GM19328 (cell line): ENCODE measurements around the gene GLS.
"Not testable (repeated sequence)": the region's sequence is repeated elsewhere in the genome, so short reads cannot be mapped to it uniquely, and the experiment has no call there.

Experiments
- ATAC-seq: cut with Tn5 transposase; IDR thresholded peaks from one replicate; pipeline ENCODE4 v1.9.1; 2021; ENCODE audit warnings: mild to moderate bottlenecking, moderate library complexity; ENCODE audit not compliant: unreplicated experiment

The GLS gene

DNA sequence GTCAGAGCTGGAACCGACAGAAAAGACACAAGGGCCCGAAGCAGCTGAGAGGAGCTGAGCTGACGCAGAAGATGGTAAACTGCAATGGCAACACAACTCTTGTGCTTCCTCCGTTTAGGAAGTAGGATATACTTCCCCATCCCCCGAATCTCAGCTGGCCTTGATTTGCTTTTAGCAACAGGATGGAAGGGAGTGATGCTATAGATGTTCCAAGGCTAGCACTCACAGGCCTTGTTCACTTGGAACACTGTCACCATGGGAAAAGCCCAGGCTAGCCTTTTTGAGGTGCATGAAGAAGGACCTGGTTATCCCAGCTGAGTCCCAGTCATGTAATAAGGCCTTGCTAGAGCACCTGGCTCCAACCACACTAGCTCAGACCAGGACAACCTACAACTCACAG, 107.3 kb downstream of the GLS start:
- ATAC-seq = no peak

DNA sequence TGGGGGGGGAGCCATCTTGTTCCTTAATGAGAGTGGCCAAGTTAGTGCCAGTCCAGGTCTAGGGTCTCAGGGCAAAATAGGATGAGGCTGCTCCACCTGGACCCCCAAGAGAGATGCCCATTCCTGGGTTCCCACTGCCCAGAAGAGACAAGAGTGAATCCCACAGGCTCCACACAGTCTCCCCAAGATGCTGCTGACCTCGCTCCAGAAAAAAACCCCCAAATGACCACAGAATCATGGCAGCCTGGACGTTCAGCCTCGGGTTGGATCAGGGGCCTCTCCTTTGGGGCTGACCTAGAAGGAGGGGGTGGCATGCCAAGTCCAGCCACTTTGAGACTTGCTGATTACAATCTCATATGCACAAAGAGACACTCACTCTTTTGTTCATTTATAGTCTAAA, 108.3 kb downstream of the GLS start:
- no peak for ATAC-seq

DNA sequence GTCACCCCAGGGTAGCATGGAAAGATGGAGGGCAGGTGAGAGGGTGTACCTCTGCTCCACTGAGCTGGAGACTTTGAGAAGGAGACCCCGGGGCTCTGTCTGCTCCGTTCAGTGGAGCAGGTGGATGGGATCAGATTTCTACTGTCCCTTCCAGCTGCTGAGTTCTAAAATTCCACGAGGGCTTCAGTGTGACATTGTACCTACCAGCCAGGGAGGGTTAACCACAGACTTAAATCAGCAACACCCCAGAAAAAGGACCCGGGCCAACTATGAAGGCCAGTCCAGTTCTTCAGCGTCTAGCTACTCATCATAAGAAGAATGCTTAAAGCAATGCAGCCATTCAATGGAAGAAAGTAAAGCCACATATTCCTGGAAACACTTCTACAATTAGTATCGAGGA, 109.5 kb downstream of the GLS start:
- ATAC-seq = no peak

DNA sequence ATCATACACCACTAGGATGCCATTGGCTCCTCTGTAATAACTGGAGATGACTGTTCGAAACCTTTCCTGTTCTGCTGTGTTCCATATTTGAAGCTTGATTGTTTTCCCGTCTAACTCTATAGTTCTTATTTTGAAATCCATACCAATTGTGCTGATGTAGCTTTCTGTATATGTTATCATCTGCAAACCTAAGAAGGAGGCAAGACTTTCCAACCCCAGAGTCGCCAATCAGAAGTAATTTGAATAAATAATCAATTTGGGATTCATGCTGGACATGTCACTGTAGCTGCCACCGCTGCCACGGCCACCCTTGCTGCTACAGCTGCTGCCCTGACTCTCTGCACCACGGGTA, 112.6 kb downstream of the GLS start:
- no peak for ATAC-seq

DNA sequence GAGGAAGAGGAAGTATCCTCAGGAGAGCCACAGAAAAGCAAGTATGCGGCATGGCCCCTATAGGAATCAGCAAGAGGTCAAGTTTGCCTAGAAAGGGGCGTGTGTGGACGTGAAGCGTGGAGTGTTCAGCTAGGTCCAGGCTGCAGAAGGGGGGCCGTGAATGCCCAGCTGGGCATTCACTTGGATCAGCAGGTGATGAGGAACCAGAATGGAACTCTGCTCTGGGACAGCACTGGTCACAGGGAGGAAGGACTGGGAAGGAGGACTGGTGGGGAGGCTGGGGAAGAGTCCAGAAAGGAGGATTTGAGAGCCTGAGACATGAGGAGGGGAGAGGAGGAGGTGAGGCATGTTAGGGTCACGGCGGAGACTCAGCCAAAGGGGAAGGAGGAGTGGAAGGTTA, 113.5 kb downstream of the GLS start:
- ATAC-seq = no peak

DNA sequence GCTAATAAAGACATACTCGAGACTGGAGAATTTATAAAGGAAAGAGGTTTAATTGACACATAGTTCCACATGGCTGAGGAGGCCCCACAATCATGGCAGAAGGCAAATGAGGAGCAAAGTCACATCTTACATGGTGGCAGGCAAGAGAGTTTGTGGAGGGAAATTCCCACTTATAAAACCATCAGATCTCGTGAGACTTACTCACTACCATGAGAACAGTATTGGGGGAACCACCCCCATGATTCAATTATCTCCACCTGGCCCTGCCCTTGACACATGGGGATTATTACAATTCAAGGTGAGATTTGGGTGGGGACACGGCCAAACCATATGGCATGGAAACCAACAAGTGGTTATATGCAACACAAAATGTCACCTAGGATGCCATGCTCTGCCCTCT, 114.7 kb downstream of the GLS start:
- not testable (repeated sequence) for ATAC-seq

DNA sequence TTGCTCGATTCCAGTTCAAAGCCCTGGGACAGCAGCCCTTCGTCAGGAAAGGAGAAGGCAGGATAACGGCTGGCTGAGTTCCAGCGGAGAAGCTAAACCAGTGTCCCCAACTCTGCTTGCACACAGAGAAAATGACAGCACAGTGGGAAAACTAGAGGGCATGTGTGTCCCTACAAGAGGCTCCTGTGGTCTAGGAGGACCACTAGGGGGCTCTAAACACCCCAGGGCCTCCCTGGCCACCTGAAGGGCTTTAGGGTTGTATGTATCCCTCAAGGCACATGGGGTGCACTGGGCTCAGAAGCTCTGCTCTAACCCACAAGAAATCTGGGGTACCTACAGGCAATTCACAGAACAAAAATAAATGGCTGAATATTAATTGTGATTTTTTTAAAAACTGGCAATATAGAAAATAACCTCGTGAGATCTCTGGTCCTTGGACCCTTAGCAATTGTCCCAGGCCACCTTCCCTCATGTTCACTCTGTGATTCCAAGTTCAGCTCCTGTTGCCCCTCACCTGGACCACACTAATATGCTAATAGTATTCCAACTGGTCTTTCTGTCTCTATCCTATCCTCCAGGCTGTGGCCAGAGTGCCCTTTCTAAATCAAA, 115.8 kb downstream of the GLS start:
- no peak for ATAC-seq

DNA sequence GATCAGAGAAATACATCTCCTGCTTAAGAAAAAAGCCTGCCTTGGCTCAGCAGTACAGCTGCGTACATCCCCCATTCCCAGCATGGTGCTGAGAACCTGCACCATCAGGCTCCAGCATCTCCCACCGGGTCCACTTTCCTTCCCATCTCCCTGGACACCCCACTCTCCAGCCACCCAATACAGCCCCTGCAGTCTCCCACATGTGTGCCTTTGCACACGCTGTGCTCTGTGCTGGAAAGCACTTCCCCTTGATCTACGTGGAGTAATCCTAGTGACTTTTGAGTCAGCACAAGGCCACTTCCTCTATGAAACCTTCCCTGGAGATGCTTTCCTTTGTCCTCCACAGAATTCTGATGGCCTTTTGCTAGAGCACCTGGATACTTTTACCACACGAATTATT, 116.3 kb downstream of the GLS start:
- no peak for ATAC-seq

DNA sequence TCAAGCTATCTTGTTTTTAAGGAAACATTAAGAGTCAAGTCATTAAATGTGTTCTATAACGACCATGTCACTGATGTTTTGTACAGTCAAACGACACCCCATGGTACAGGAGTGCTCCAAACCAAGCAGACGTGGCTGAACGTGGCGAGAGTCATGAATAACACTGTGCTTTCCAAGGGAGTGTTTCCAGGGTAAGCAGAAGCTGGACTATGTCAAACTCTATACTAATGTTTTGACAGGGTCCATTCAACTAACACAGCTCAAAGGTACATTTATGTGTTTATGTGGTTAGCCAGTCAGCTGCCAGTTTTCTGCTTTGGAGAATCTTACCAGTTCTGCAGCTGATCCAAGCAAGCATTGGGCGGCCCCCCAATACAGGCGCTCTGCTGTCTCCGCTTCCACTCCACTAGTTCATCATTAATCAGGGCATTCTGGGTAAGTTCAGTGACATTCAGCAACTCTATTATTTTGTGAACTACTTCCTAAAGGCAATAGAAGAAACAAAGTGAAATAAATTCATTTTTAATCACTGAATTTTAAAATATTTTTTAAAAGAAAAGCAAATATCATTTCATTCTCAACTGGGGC, 117.0 kb downstream of the GLS start:
- ATAC-seq = no peak

DNA sequence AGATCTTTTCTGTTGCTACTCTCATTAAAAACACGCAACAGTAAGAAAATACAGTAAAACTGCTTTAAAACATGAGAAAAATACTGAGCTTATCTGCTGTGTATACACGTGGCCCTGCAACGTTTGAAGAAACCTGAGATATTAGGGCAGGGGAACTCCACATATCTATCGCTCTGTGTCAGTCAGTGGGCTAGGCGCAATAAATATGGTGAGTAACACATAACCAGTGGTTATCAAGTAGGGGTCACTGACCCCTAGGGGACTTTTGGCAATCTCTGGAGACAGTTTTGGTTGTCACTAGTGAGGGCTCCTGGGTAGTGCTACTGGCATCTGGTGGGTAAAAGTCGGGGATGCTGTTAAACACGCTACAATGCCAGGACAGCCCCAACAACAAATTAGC, 118.4 kb downstream of the GLS start:
- ATAC-seq = no peak

DNA sequence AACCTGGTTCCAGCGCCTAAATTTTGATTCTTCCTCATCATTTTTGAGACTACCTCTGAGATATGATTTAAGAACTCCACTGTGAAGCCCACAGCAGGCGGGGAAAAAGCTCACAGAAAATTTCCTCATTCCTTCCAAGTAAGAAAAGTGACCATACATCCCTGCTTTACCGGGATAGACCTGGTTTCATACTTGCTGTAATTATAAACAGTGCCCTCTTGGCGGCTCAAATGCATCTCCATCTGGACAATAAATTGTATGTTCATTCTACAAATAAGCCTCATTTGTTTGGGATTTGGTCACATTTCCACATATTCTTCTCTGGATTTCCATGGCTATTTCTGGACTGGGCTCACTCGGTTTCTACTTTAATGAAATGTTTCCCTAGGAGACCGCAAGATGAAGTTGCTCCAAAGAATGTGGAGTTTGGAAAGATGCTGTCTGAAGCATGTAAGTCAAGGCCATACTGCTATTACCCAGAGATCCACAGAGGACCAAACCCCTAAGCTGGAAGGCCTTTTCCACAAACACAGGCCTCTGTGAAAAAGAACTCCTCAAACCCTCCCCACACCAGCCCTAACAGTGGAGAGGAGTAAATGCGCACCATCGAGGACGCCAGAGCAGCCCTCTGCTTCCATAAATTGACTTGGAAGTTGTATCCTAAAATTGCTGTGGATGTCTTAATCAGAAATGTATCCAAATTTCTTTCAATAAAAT, 119.5 kb downstream of the GLS start:
- no peak for ATAC-seq

DNA sequence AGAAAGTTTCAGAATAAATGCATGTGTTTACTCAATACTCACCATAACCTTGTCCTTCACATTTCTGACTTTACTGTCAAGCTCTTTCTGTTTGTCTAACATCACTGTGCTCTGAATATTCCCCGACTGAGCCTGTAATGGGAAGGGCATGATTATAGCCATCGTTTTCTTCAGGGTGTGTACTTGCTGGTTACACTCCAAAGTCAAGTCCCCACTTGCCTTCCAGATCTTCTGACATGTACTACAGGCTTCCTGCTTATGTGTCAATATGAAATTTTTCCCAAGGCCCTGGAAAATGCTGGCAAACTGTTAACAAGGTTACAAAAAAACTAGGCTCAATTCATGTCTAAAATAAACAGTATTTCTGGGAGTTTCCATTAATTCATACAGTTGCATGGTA, 120.4 kb downstream of the GLS start:
- ATAC-seq = no peak

DNA sequence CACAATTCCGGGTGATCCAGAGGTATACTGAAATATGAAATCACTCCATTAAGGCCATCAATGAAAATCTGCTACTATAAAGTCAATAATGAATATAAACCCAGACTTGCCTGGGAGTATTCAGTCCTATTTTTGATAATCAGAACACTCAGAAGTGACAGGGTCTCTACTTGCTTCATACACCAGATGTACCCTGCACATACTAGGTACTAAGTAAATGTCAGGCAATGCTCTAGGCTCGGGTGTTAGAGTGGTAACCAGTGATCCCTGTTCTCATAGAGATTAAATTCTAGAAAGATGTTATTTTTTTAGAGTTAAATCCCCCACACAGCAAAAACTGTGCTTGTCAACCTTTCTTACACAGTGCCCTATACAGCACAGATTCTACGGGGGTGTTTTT, 121.0 kb downstream of the GLS start:
- ATAC-seq = no peak

DNA sequence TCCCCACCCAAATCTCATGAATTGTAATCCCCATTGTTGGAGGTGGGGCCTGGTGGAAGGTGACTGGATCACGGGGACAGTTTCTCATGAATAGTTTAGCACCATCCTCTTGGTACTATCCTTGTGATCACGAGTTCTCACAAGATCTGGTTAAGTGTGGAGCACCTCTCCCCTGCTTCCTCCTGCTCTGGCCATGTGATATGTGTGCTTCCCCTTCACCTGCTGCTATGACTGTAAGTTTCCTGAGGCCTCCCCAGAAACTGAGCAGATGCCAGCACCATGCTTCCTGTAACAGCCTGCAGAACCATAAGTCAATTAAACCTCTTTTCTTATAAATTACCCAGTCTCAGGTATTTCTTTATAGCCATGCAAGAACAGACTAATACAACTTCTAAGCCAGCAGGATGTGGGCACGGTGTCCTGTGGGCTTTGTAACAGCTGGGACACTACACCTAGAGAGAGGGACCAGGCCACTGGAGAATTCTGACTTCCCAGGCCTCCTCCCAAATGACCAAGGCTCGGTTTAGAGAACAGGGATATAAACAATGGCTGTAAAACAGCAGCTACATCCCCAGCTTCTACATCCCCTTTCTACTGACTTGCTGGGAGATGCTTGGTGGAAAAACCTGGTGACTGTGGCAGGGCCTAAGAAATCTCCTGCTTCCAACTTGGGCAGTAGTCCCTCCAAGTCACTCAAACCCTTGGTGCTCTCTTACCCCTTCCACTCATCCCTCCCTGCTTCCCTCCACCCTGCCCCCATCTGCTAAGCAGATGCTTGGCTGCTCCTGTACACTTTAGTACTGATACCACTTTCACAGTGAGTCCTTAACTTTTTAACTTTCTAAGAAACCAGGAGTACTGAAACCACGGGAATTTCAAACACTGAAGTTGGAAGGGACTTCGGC, 123.0 kb downstream of the GLS start:
- ATAC-seq = no peak

DNA sequence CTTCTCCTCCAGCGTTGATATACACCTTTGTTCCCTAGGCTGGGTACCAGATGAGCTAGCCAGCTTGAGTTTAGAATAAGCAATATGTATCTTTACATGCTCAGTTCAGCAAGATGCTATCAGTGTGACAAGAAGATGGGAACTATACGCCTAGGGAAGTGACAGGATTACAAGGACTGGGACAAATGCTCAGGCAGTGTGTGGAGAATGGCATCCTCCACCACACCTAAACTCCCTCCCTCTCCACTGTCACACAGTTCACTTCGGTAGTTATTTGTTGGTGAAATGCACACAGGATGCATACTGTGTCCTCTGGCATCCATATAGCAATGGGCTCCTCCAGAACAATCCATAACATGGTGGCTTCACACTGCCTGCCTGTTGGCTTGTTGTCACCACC, 125.7 kb downstream of the GLS start:
- ATAC-seq = no peak

DNA sequence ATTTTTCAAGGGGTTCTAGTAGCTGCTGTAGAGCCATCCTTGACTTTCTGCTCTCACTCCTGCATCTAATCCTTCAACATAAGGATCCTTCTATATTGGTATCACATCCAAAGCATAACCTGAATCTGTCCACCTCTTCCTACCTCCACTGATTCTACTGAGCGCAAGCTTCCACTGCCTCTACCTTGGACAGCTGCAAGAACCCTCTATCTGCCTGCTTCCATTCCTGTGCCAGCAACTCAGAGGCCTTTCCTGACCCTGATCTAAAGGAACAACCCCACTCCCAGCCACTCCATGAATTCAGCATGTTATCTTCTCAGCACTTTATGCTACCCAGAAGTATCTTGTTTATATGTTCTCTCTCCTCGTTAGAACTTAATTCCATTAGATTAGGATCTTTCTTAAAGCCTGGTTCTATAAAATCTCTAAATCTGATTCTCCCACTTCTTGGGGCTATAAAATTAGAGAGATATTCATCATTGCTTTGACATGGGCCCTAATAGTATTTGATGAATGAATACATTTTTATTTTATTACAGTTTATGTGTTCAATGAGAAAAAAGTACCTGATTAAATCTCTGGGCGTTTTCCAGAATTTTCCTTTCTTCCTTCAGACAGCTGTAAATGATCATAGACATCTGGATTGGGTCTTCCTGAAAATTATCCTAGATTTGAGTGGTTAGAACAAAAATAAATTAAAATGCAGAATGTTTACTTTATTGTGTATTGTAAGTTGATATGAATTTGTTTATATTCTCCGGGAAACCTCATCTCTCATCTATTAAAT, 126.6 kb downstream of the GLS start:
- ATAC-seq = no peak

DNA sequence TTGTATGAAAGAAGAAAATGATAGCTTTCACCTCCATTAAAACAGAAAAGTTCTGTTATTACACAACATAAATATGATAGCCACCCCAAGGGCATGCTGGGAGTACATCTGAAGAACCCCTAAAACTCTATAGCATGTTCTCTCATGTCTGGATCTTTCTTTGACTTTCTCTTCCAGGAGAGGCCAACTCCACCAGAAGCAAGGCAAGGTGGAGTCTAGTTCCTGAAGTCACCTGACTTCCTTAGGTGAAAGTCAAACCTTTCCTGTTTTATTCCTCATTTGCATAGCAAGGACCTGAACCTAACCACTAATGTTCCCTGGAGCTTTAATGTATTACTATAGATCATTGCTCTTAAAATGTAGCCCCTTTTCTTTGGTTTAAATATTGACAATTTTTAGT, 127.7 kb downstream of the GLS start:
- ATAC-seq = no peak

DNA sequence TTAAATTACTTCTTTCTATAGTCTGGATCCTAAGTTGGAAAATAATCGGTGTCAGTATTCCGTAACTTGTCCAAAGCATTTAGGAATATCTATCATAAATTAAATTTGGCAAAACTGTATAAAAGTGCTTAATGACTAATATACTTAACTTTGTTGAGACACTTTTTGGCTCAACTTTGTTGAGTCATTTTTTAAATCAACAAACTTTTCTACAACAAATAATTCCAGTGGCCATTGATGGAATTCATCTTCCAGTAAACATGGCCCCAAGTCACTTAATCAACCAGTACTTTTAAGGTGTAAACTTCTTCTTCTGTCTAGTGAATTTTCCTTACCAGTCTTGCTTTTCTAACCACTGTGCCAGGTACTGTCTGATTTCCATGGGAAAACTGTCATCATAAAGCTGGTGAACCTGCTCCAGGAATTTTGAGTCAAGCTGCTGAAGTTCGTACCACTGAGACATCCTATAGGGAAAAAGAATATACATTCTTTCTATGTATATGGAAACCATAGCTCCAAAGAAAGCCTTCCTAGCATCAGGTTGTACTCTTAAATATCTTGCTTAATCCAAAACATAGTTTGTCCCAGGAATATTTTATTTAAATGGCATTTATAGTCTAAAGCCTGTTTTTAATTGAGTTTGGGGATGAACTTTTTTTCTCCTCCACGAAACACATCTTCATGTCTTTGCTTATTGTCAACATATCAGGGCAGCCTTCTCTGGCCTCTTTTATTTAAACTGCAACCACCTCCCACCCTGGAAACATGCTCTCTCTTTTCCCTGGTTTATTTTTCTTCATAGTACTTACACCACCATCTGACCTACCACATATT, 129.1 kb downstream of the GLS start:
- no peak for ATAC-seq

DNA sequence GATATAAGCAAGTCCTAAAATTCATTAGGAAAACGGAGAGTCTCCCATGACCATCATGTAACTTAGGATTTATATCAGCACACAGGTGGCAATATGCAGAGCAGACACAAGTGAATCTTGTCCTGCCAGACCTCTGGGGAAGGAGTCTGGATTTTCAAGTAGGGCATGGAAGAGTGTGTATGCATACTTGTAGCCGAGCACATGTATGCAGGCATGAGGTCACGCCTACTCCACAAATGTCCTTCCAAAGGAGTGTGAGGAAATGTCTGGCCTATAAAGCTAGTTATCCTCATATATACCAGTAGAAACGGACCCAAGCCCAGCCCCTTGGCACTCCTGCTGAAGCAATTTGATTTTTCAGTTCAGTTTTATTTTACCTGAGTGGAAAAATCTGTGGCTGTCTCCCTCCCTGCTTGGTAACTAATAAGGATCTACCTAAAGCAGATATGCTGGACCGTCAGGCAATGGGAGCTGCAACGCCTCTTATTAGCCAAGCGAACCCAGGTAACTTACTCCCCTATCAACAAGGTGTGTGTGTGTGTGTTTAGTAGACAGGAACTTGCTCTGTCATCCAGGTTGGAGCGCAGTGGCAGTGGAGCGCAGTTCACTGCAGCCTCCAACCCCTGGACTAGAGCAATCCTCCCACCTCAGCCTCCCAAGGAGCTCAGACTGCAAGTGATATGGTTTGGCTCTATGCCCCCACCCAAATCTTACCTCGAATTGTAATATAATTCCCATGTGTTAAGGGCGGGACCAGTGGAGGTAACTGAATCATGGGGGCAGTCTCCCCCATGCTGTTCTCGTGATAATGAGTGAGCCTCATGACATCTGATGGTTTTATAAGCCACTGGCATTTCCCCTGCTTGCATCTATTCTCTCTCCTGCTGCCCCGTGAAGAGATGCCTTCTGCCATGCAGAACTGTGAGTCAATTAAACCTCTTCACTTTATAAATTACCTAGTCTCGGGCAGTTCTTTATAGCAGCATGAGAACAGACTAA, 130.6 kb downstream of the GLS start:
- no peak for ATAC-seq
